SK-N-SH treated with all-trans-retinoic acid at 6 μM for 48 hours (cell line): ENCODE measurements around the gene HMCN2.

Source experiments
- ATAC-seq: fragments of 200-7000 bp; cut with Tn5 transposase; 3 replicates; pipeline ENCODE4 v1.9.1; 2020; ENCODE audit warnings: mild to moderate bottlenecking, moderate library complexity
- ARNTL ChIP-seq: fragments of 450-650 bp; formaldehyde crosslinking; IDR thresholded peaks from 2 replicates; pipeline ENCODE4 v1.5.0; 2020; ENCODE audit warnings: low read depth, mild to moderate bottlenecking, moderate library complexity, borderline replicate concordance
- BACH2 ChIP-seq: fragments of 250-450 bp; sonication (Bioruptor Pico); IDR thresholded peaks from 2 replicates; pipeline ENCODE4 v1.9.0; 2021; ENCODE audit warnings: mild to moderate bottlenecking, borderline replicate concordance
- CREB5 ChIP-seq: fragments of 250-450 bp; sonication (Bioruptor Pico); IDR thresholded peaks from 2 replicates; pipeline ENCODE4 v1.5.1; 2020; ENCODE audit warnings: low read depth, mild to moderate bottlenecking, moderate library complexity
- CSDC2 ChIP-seq: fragments of 250-450 bp; sonication (Bioruptor Pico); IDR thresholded peaks from 2 replicates; pipeline ENCODE4 v1.5.0; 2020; ENCODE audit warnings: mild to moderate bottlenecking, moderate library complexity
- CSRNP3 ChIP-seq: fragments of 250-450 bp; sonication (Bioruptor Pico); IDR thresholded peaks from 2 replicates; pipeline ENCODE4 v1.5.1; 2021; ENCODE audit warnings: mild to moderate bottlenecking, moderate library complexity
- ESRRG ChIP-seq: fragments of 250-450 bp; sonication (Bioruptor Pico); IDR thresholded peaks from 2 replicates; pipeline ENCODE4 v1.6.1; 2021; ENCODE audit warnings: mild to moderate bottlenecking
- GLIS3 ChIP-seq: fragments of 250-450 bp; sonication (Bioruptor Pico); IDR thresholded peaks from 2 replicates; pipeline ENCODE4 v1.5.0; 2020; ENCODE audit warnings: mild to moderate bottlenecking, moderate library complexity
- ISL1 ChIP-seq: fragments of 250-450 bp; sonication (Bioruptor Pico); IDR thresholded peaks from 2 replicates; pipeline ENCODE4 v2.1.2; 2022; ENCODE audit warnings: mild to moderate bottlenecking, moderate library complexity
- OSR1 ChIP-seq: fragments of 250-450 bp; sonication (Bioruptor Pico); IDR thresholded peaks from 2 replicates; pipeline ENCODE4 v1.8.0; 2022; ENCODE audit warnings: moderate library complexity, mild to moderate bottlenecking, inconsistent platforms
- PATZ1 ChIP-seq: fragments of 250-450 bp; sonication (Bioruptor Pico); IDR thresholded peaks from 2 replicates; pipeline ENCODE4 v1.8.0; 2020; ENCODE audit warnings: mild to moderate bottlenecking, moderate library complexity, borderline replicate concordance
- PPARA ChIP-seq: fragments of 250-450 bp; sonication (Bioruptor Pico); IDR thresholded peaks from 2 replicates; pipeline ENCODE4 v1.5.0; 2020; ENCODE audit warnings: mild to moderate bottlenecking, borderline replicate concordance
- RARB ChIP-seq: fragments of 250-450 bp; sonication (Bioruptor Pico); IDR thresholded peaks from 2 replicates; pipeline ENCODE4 v1.8.0; 2021; ENCODE audit warnings: mild to moderate bottlenecking, moderate library complexity
- SNAI2 ChIP-seq: fragments of 250-450 bp; sonication (Bioruptor Pico); IDR thresholded peaks from 2 replicates; pipeline ENCODE4 v1.5.0; 2020; ENCODE audit warnings: mild to moderate bottlenecking, moderate library complexity
- TCF4 ChIP-seq: fragments of 250-450 bp; sonication (Bioruptor Pico); IDR thresholded peaks from 2 replicates; pipeline ENCODE4 v1.8.0; 2021; ENCODE audit warnings: mild to moderate bottlenecking, moderate library complexity, borderline replicate concordance
- TOX ChIP-seq: fragments of 250-450 bp; sonication (Bioruptor Pico); IDR thresholded peaks from 2 replicates; pipeline ENCODE4 v1.8.0; 2021; ENCODE audit warnings: mild to moderate bottlenecking, moderate library complexity, borderline replicate concordance
- ZC3H10 ChIP-seq: fragments of 250-450 bp; sonication (Bioruptor Pico); IDR thresholded peaks from 2 replicates; pipeline ENCODE4 v1.5.1; 2021; ENCODE audit warnings: mild to moderate bottlenecking, moderate library complexity
- ZFP3 ChIP-seq: fragments of 250-450 bp; sonication (Bioruptor Pico); IDR thresholded peaks from 2 replicates; pipeline ENCODE4 v1.5.0; 2020; ENCODE audit warnings: mild to moderate bottlenecking, moderate library complexity
- ZFP30 ChIP-seq: fragments of 450-650 bp; formaldehyde crosslinking; IDR thresholded peaks from 2 replicates; pipeline ENCODE4 v1.5.0; 2022; ENCODE audit warnings: mild to moderate bottlenecking, moderate library complexity
- ZNF565 ChIP-seq: fragments of 450-650 bp; formaldehyde crosslinking; conservative IDR thresholded peaks from 2 replicates; pipeline ENCODE4 v1.5.0; 2020; ENCODE audit warnings: low read depth, mild to moderate bottlenecking, moderate library complexity
- ZNF8 ChIP-seq: fragments of 450-650 bp; formaldehyde crosslinking; IDR thresholded peaks from 2 replicates; pipeline ENCODE4 v1.5.0; 2020; ENCODE audit warnings: mild to moderate bottlenecking, moderate library complexity
- TF ChIP-seq, protein P1 (sequence below): fragments of 250-450 bp; sonication (Bioruptor Pico); IDR thresholded peaks from 2 replicates; pipeline ENCODE4 v1.8.0; 2021; ENCODE audit warnings: low read depth, mild to moderate bottlenecking, moderate library complexity, borderline replicate concordance

The HMCN2 gene

DNA sequence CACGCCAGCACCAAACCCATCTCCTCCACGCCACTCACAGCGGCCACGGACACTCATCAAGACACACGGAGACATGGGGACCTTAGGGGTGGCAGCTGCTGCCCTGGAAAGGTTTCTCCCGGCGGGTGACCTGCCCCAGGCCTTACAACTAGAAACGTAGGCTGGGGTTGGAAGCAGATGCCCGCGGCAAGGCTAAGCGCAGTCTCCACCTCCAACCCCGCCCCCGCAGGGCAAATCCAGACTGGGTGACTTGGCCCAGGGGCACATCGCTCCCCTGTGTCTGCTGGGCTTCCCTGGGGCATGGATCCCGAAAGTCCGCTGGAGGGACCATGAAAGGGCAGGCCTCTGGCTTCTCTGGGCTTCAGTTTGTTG lies 167.2 kb downstream of the HMCN2 start:
- no peak; the same call in 2 of the 3 replicates for ATAC-seq

GRCh38 chr9:130433168-130433946 lies 167.8 kb downstream of the HMCN2 start:
- TF ChIP-seq CREB5 (CRISPR knock-in tag), result no peak
- no peak for TF ChIP-seq ZNF565 (CRISPR knock-in tag)
- TF ChIP-seq ISL1 (CRISPR knock-in tag), result no peak
- no peak for TF ChIP-seq PPARA (CRISPR knock-in tag)
- TF ChIP-seq CSDC2 (CRISPR knock-in tag), result no peak
- TF ChIP-seq BACH2, result no peak
- no peak for TF ChIP-seq ZNF8
- TF ChIP-seq ARNTL (CRISPR knock-in tag), result no peak
- TF ChIP-seq CSRNP3, result no peak
- no peak for TF ChIP-seq OSR1 (CRISPR knock-in tag)
- TF ChIP-seq PATZ1 (CRISPR knock-in tag), result no peak
- TF ChIP-seq, protein P1, sequence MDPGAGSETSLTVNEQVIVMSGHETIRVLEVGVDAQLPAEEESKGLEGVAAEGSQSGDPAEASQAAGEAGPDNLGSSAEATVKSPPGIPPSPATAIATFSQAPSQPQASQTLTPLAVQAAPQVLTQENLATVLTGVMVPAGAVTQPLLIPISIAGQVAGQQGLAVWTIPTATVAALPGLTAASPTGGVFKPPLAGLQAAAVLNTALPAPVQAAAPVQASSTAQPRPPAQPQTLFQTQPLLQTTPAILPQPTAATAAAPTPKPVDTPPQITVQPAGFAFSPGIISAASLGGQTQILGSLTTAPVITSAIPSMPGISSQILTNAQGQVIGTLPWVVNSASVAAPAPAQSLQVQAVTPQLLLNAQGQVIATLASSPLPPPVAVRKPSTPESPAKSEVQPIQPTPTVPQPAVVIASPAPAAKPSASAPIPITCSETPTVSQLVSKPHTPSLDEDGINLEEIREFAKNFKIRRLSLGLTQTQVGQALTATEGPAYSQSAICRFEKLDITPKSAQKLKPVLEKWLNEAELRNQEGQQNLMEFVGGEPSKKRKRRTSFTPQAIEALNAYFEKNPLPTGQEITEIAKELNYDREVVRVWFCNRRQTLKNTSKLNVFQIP (CRISPR knock-in tag), result no peak
- TF ChIP-seq TCF4, result no peak
- no peak for TF ChIP-seq ZFP3 (CRISPR knock-in tag)
- no peak for TF ChIP-seq RARB (CRISPR knock-in tag)
- no peak for TF ChIP-seq TOX (CRISPR knock-in tag)
- no peak for TF ChIP-seq ZC3H10 (CRISPR knock-in tag)
- no peak for TF ChIP-seq ESRRG (CRISPR knock-in tag)
- ATAC-seq, result peak; percentile 84

More for the DNA sequence above, 167.2 kb downstream of the HMCN2 start:
- TF ChIP-seq OSR1 (CRISPR knock-in tag) (no peak), GLIS3 (no peak), ISL1 (CRISPR knock-in tag) (no peak), RARB (CRISPR knock-in tag) (no peak), SNAI2 (CRISPR knock-in tag) (no peak), TCF4 (no peak), PATZ1 (CRISPR knock-in tag) (no peak), ZNF565 (CRISPR knock-in tag) (no peak), PPARA (CRISPR knock-in tag) (no peak), ARNTL (CRISPR knock-in tag) (no peak), ZNF8 (no peak), ZFP30 (CRISPR knock-in tag) (no peak), CSRNP3 (no peak), ESRRG (CRISPR knock-in tag) (no peak)
- TF ChIP-seq, protein P1 (CRISPR knock-in tag), result no peak
